IPS-18a (cell line): ENCODE data around the gene MBTPS1.

Experiments used
- H3K27ac ChIP-seq: one replicate; pipeline ENCODE4 v1.5.1; 2013; ENCODE audit warnings: low read length
- H3K27me3 ChIP-seq: one replicate; pipeline ENCODE4 v1.6.1; 2013; ENCODE audit warnings: mild to moderate bottlenecking, low read length; ENCODE audit not compliant: control insufficient read depth, insufficient read depth
- H3K36me3 ChIP-seq: one replicate; pipeline ENCODE4 v1.6.1; 2013; ENCODE audit warnings: low read depth, low read length; ENCODE audit not compliant: control insufficient read depth
- H3K4me1 ChIP-seq: one replicate; pipeline ENCODE4 v1.6.1; 2013; ENCODE audit warnings: low read depth, low read length; ENCODE audit not compliant: control insufficient read depth
- H3K4me3 ChIP-seq: one replicate; pipeline ENCODE4 v1.5.1; 2013; ENCODE audit warnings: low read length
- H3K9ac ChIP-seq: one replicate; pipeline ENCODE4 v1.6.1; 2013; ENCODE audit warnings: mild to moderate bottlenecking, low read length, moderate library complexity
- H3K9me3 ChIP-seq: one replicate; pipeline ENCODE4 v1.6.1; 2013; ENCODE audit warnings: low read depth, low read length; ENCODE audit not compliant: control insufficient read depth

Gene MBTPS1

DNA sequence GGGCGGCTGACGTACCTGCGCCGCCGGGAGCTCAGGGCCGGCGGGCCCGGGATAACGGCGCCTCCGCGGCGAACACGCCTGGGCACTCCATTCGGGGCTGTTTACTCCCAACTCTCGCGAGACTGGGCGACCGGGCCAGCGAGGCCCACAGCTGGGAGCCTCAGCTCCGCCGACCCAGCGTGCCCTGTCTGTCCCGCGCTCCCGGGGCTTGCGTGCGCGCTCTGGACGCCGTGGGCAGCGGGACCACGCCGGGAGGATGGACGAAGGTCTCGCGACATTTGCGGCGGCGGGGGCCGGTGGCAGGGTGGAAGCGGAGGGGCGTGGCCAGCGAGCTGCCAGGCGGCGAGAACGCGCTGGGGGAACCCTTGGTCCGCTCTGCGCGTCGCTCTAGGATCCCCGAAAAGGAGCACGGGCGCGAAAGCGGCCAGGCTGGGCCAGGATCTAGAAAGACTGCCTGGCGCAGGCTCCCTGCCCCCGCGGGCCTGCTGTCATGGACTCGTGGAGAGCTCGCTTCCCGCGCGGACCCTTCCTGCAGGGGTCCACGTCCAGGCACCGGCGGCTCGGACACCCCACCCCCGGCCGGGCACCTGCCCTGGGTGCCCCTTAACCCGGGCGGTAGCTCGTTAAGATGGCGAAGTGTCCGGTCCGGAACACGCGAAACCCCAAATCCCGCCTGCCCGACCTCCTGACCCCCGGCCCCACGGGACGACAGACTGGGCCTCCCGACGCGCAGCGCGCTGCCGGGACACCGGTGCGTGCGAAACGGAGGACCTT is at the start of gene MBTPS1:
Gene MBTPS1, minus strand, starts transcription at position 223 of the 774 bp plus-strand sequence. CDS start 15,159 bp downstream, outside the sequence.
- Histone ChIP-seq H3K4me1 (peaks cover 4% of the 10 kb centered on the region), H3K4me3 (peak within 1 kb of the TSS; percentile 97), H3K36me3 (no peaks in the 10 kb centered on the region), H3K9me3 (no peaks in the 10 kb centered on the region), H3K9ac (peak within 1 kb of the TSS; percentile 95), H3K27ac (peak within 1 kb of the TSS; percentile 55), H3K27me3 (no peaks in the 10 kb centered on the region)

- Histone ChIP-seq H3K9ac (no peak overlapping the region), H3K27ac (no peak overlapping the region), H3K36me3 (no peaks in the 10 kb centered on the region), H3K9me3 (no peaks in the 10 kb centered on the region), H3K4me1 (no peaks in the 10 kb centered on the region), H3K27me3 (no peaks in the 10 kb centered on the region), H3K4me3 (no peak overlapping the region)
Observed at GRCh38 chr16:84165746-84166145, 49.0 kb upstream of the MBTPS1 start.

GRCh38 chr16:84161801-84162200 is 45.1 kb upstream of the MBTPS1 start:
- H3K9ac ChIP-seq: no peak overlapping the region
- no peaks in the 10 kb centered on the region for H3K27me3 ChIP-seq
- H3K4me3 ChIP-seq: no peak overlapping the region
- H3K36me3 ChIP-seq: no peaks in the 10 kb centered on the region
- no peaks in the 10 kb centered on the region for H3K9me3 ChIP-seq
- no peak overlapping the region for H3K27ac ChIP-seq
- H3K4me1 ChIP-seq: no peaks in the 10 kb centered on the region

GRCh38 chr16:84161037-84161436 is 44.3 kb upstream of the MBTPS1 start:
- no peaks in the 10 kb centered on the region for H3K27me3 ChIP-seq
- no peak overlapping the region for H3K27ac ChIP-seq
- H3K4me3 ChIP-seq: no peak overlapping the region
- no peaks in the 10 kb centered on the region for H3K9me3 ChIP-seq
- no peak overlapping the region for H3K9ac ChIP-seq
- H3K36me3 ChIP-seq: no peaks in the 10 kb centered on the region
- H3K4me1 ChIP-seq: no peaks in the 10 kb centered on the region

DNA sequence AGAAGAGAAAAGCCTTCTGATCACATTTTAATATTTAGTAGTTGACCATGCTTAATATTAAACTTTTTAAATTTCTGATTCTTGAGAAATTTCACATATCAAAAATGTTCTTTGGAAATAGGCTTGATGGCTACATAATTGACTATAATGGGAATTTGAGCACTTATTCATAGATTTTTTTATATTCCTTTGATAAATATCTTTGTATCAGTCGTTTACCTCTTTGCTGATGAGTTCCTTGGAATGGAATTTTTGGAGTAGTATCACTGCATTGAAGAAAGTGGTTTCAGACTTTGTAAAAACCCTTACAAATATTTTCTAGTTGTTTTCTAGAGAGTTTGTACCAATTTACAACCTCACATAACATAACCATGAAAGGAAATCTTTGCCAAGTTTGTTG is 43.1 kb upstream of the MBTPS1 start:
- H3K9me3 ChIP-seq: no peaks in the 10 kb centered on the region
- H3K27ac ChIP-seq: no peak overlapping the region
- no peak overlapping the region for H3K4me3 ChIP-seq
- no peak overlapping the region for H3K9ac ChIP-seq
- H3K36me3 ChIP-seq: no peaks in the 10 kb centered on the region
- H3K27me3 ChIP-seq: no peaks in the 10 kb centered on the region
- H3K4me1 ChIP-seq: no peaks in the 10 kb centered on the region

DNA sequence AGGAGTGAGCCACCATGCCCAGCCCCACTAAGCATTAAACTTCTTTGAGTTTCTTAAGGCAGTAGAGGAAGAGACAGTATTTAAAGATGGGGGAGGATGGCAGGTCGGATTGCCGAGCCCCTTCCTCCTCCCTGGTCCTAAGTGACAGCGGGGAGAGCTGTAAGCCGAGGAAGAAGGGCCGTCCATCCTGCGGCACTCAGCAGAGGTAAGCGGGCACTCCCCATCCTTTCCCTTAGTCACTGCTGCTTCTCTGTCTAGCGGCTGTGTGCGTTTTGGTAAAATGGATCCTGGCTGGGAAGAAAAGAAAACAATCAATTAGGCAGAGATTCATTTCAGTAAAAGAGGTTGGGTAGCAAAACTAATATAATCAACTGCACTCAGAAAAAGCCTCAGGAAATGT is 42.3 kb upstream of the MBTPS1 start:
- H3K9ac ChIP-seq: no peak overlapping the region
- no peak overlapping the region for H3K4me3 ChIP-seq
- no peaks in the 10 kb centered on the region for H3K4me1 ChIP-seq
- H3K27me3 ChIP-seq: no peaks in the 10 kb centered on the region
- no peak overlapping the region for H3K27ac ChIP-seq
- no peaks in the 10 kb centered on the region for H3K36me3 ChIP-seq
- no peaks in the 10 kb centered on the region for H3K9me3 ChIP-seq

- H3K4me3 ChIP-seq: no peak overlapping the region
- H3K9me3 ChIP-seq: no peaks in the 10 kb centered on the region
- no peaks in the 10 kb centered on the region for H3K4me1 ChIP-seq
- H3K36me3 ChIP-seq: no peaks in the 10 kb centered on the region
- H3K27me3 ChIP-seq: no peaks in the 10 kb centered on the region
- no peak overlapping the region for H3K9ac ChIP-seq
- H3K27ac ChIP-seq: no peak overlapping the region
Observed at GRCh38 chr16:84156342-84156784, 39.6 kb upstream of the MBTPS1 start.

DNA sequence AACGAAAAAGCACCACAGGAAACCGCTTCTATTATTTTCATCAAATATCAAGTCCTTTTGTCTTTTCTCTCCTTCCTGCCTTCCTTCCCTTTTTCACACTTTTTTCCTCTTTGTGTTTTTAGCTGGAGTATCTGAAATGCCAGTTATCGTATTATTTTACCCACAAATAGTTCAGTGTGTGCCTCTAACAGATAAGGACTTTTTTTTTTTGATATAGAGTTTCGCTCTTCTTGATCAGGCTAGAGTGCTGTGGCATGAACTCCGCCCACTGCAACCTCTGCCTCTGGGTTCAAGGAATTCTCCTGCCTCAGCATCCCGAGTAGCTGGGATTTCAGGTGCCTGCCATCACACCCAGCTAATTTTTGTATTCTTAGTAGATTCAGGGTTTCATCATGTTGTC is 39.0 kb upstream of the MBTPS1 start:
- Histone ChIP-seq H3K4me1 (no peaks in the 10 kb centered on the region), H3K27me3 (no peaks in the 10 kb centered on the region), H3K4me3 (no peak overlapping the region), H3K36me3 (no peaks in the 10 kb centered on the region), H3K27ac (no peak overlapping the region), H3K9me3 (no peaks in the 10 kb centered on the region), H3K9ac (no peak overlapping the region)

DNA sequence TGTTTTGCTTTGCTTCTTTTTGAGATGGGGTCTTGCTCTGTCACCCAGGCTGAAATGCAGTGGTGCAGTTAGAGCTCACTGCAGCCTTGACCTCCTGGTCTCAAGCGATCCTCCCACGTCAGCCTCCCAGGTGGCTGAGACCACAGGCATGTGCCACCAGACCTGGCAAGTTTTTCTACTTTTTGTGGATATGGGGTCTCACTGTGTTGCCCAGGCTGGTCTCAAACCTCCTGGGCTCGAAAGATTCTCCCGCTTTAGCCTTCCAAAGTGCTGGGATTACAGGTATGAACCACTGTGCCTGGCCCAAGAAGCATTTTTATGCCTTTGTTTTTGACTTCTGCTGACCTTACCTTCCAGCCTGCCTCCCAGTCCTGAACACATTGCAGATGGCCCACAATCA is 38.5 kb upstream of the MBTPS1 start:
- no peaks in the 10 kb centered on the region for H3K36me3 ChIP-seq
- H3K4me3 ChIP-seq: no peak overlapping the region
- no peak overlapping the region for H3K27ac ChIP-seq
- H3K27me3 ChIP-seq: no peaks in the 10 kb centered on the region
- H3K4me1 ChIP-seq: no peaks in the 10 kb centered on the region
- H3K9me3 ChIP-seq: no peaks in the 10 kb centered on the region
- no peak overlapping the region for H3K9ac ChIP-seq

DNA sequence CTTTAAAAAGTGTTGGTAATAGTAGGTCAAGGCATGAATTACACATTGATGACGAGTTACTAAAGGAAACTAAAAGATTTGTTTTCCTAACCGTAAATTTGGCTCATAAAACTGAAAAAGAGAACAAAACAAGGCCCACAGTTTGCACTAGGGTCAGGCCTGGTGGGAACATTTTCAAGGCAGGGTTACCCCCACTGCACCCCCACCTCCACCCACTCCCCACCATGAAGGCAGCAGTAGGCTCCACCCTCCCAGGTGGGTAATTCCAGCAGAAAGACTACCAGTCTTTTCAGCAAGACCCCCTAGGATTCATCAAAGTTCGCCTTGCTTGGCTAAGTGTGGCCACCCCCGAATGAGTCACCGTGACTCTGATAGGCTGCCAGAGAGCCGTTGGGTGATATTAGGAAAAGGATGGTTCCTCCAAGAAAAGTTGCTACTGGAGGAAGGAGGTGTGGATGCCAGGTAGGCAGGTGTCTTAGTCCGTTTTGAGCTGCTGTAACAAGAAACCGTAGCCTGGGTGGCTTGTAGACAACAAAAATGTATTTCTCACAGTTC is 37.0 kb upstream of the MBTPS1 start:
- Histone ChIP-seq H3K27me3 (no peaks in the 10 kb centered on the region), H3K27ac (no peak overlapping the region), H3K9ac (no peak overlapping the region), H3K4me1 (no peaks in the 10 kb centered on the region), H3K4me3 (no peak overlapping the region), H3K9me3 (no peaks in the 10 kb centered on the region), H3K36me3 (no peaks in the 10 kb centered on the region)

- Histone ChIP-seq H3K4me3 (no peak overlapping the region), H3K9me3 (no peaks in the 10 kb centered on the region), H3K9ac (no peak overlapping the region), H3K36me3 (no peaks in the 10 kb centered on the region), H3K4me1 (no peaks in the 10 kb centered on the region), H3K27ac (no peak overlapping the region), H3K27me3 (peaks cover 7% of the 10 kb centered on the region)
Observed at GRCh38 chr16:84150926-84151325, 34.2 kb upstream of the MBTPS1 start.
